Panc1 (cell line): ENCODE results near the gene RIMS1. TPM values are rescaled to one million over a fixed set of nuclear protein-coding genes. Genes with fewer than 3 reads are reported as not detected.

Experiments used
- ATAC-seq: fragments of 200-7000 bp; cut with Tn5 transposase; 2 replicates; pipeline ENCODE4 v1.9.1; 2020; ENCODE audit warnings: mild to moderate bottlenecking, moderate library complexity
- Bru-seq: library from RNA; stranded (reverse); fragments of 400-500 nt; gene quantifications from one replicate; lab custom pipeline; 2021; lab: Mats Ljungman, UMichigan
- BruChase-seq, 2 experiments: library from RNA; stranded (reverse); fragments of 400-500 nt; gene quantifications; one replicate each; lab custom pipeline; 2021; lab: Mats Ljungman, UMichigan
- BruUV-seq: library from RNA; stranded (reverse); fragments of 400-500 nt; replicated peaks from 2 replicates; lab custom pipeline; 2021; lab: Mats Ljungman, UMichigan
- CTCF ChIA-PET: fragments of 300-600 bp; sonication (Branson Sonifier 250); formaldehyde crosslinking; loops from one replicate; lab custom pipeline; 2022; ENCODE audit warnings: antibody characterized with exemption; lab: Charles Lee
- POLR2A ChIA-PET: fragments of 300-600 bp; sonication (Branson Sonifier 250); formaldehyde crosslinking; loops from one replicate; lab custom pipeline; 2022; ENCODE audit warnings: antibody characterized with exemption; lab: Charles Lee
- DNase-seq: peaks from one replicate; pipeline ENCODE4 v3.0.0-alpha.2; 2010; ENCODE audit warnings: low read depth, low spot score
- H3K27ac ChIP-seq: 2 replicates; pipeline ENCODE4 v1.5.1; 2011; ENCODE audit warnings: mild to moderate bottlenecking, low read length, inconsistent platforms
- H3K27me3 ChIP-seq: fragments of 200-500 bp; sonication (Bioruptor generic); 2 replicates; pipeline ENCODE4 v1.6.0; 2014; ENCODE audit warnings: low read length, inconsistent platforms; ENCODE audit not compliant: control insufficient read depth, insufficient read depth
- H3K36me3 ChIP-seq: fragments of 200-500 bp; sonication (Bioruptor generic); 2 replicates; pipeline ENCODE4 v1.5.1; 2014; ENCODE audit warnings: inconsistent platforms, mild to moderate bottlenecking, low read length, moderate library complexity; ENCODE audit not compliant: control insufficient read depth, insufficient read depth
- H3K4me1 ChIP-seq: 2 replicates; pipeline ENCODE4 v1.5.1; 2011; ENCODE audit warnings: inconsistent platforms, mild to moderate bottlenecking, low read length, moderate library complexity; ENCODE audit not compliant: control insufficient read depth, insufficient read depth
- H3K4me3 ChIP-seq, 2 experiments: 2 replicates each; pipeline ENCODE4 v1.5.1; 2011 to 2012; ENCODE audit warnings: low read depth in 2 of 2, low read length in 2 of 2, mild to moderate bottlenecking in 2 of 2, inconsistent platforms in 1 of 2, moderate library complexity in 1 of 2
- H3K9me3 ChIP-seq: fragments of 200-500 bp; sonication (Bioruptor generic); 2 replicates; pipeline ENCODE4 v1.5.1; 2014; ENCODE audit warnings: low read depth, mild to moderate bottlenecking, inconsistent platforms, low read length, moderate library complexity; ENCODE audit not compliant: control insufficient read depth, insufficient read depth
- POLR2AphosphoS5 ChIP-seq: IDR thresholded peaks from 2 replicates; pipeline ENCODE4 v1.6.1; 2012; ENCODE audit warnings: mild to moderate bottlenecking, low read depth, low read length, moderate library complexity
- REST ChIP-seq, 2 experiments: IDR thresholded peaks; 2 replicates each; pipeline ENCODE4 v1.6.1; 2011 to 2012; ENCODE audit warnings: low read depth in 2 of 2, control low read depth in 1 of 2, low read length in 1 of 2, mild to moderate bottlenecking in 1 of 2, moderate library complexity in 1 of 2; ENCODE audit not compliant: insufficient read depth in 1 of 2
- SIN3A ChIP-seq: IDR thresholded peaks from 2 replicates; pipeline ENCODE4 v1.6.1; 2012; ENCODE audit warnings: low read depth, mild to moderate bottlenecking, low read length, moderate library complexity, borderline replicate concordance; ENCODE audit not compliant: insufficient read depth
- TCF7L2 ChIP-seq: IDR thresholded peaks from 2 replicates; pipeline ENCODE4 v1.6.1; 2011; ENCODE audit warnings: mild to moderate bottlenecking, low read depth, low read length, inconsistent platforms
- in situ Hi-C: cut with HindIII; loops from 2 replicates; pipeline ENCODE4 v1.10.0; 2016; ENCODE audit warnings: low sequenced_read_pairs, low pct_unique_long_range_greater_than_20kb
- intact Hi-C: fragments of 100-400 bp; cut with micrococcal nuclease; formaldehyde crosslinking; loops from one replicate; pipeline ENCODE4 v1.10.0; 2022; ENCODE audit not compliant: unreplicated experiment
- long read RNA-seq: library from polyadenylated mRNA; unstranded; transcript quantifications from one replicate; pipeline ENCODE4 v2.0.0, GENCODE V29; 2021; ENCODE audit not compliant: unreplicated experiment
- polyA plus RNA-seq: library from polyadenylated mRNA; unstranded; fragments of >200 nt; gene quantifications from one replicate; pipeline ENCODE4 v1.2.1, GENCODE V29; 2012; ENCODE audit warnings: missing spikeins; ENCODE audit not compliant: insufficient read length
- total RNA-seq: library from RNA; stranded (reverse); gene quantifications from one replicate; pipeline ENCODE4 v1.2.1, GENCODE V29; 2021; ENCODE audit not compliant: unreplicated experiment
- TF ChIP-seq, protein P1 (sequence below): fragments of 450-650 bp; IDR thresholded peaks from 2 replicates; pipeline ENCODE4 v1.5.1; 2017; ENCODE audit warnings: mild to moderate bottlenecking

The RIMS1 gene
- total RNA-seq (0.18 TPM), Bru-seq, nascent RNA (percentile 7 among the genes with signal in this experiment), BruChase-seq, experiment 1, labeled RNA remaining after a 2-hour chase (percentile 5 among the genes with signal in this experiment), BruChase-seq, experiment 2, labeled RNA remaining after a 6-hour chase (percentile 3 among the genes with signal in this experiment)
- not detected for polyA plus RNA-seq
- long read RNA-seq: 0 reads

- peak; percentile 80 for ATAC-seq
- H3K27ac ChIP-seq: no peak within 1 kb of the TSS
Observed at GRCh38 chr6:71886184-71887005, at the start of gene RIMS1. Gene RIMS1 (plus strand): TSS chr6:71886550. CDS start chr6:71887024, 474 bp downstream.

DNA sequence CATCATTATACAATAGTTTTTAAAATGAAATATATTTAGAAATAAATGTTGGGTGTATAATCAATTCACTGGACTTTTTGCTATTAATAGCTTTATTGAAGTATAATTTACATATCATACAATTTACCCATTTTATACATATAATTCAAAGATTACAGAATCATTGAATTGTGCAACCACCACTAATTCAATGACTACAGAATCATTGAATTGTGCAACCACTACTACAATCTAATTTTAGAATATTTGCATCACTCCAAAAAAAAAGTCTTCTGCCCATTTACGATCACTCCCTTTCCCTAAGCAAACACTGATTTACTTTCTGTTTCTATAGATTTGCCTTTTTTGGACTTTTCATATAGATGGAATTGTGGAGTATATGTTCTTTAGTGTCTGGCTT, 35.1 kb upstream of the RIMS1 start:
- ChIA-PET POLR2A (no interaction called here), CTCF (no interaction called here)
- DNase-seq (no peak), ATAC-seq (no peak)
- TF ChIP-seq REST (IDR thresholded peaks at IDR 0.05; ENCODE audit: insufficient read depth in 1 of 2, low read depth in 2 of 2, low read length in 1 of 2): no peak
- no peak for TF ChIP-seq SIN3A
- TF ChIP-seq TCF7L2: no peak
- TF ChIP-seq, protein P1, sequence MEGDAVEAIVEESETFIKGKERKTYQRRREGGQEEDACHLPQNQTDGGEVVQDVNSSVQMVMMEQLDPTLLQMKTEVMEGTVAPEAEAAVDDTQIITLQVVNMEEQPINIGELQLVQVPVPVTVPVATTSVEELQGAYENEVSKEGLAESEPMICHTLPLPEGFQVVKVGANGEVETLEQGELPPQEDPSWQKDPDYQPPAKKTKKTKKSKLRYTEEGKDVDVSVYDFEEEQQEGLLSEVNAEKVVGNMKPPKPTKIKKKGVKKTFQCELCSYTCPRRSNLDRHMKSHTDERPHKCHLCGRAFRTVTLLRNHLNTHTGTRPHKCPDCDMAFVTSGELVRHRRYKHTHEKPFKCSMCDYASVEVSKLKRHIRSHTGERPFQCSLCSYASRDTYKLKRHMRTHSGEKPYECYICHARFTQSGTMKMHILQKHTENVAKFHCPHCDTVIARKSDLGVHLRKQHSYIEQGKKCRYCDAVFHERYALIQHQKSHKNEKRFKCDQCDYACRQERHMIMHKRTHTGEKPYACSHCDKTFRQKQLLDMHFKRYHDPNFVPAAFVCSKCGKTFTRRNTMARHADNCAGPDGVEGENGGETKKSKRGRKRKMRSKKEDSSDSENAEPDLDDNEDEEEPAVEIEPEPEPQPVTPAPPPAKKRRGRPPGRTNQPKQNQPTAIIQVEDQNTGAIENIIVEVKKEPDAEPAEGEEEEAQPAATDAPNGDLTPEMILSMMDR: no peak
- TF ChIP-seq POLR2AphosphoS5: no peak
- Histone ChIP-seq H3K36me3 (no peaks in the 10 kb centered on the region), H3K9me3 (no peaks in the 10 kb centered on the region), H3K27ac (no peak overlapping the region), H3K27me3 (no peaks in the 10 kb centered on the region), H3K4me3 (no peak overlapping the region), H3K4me1 (no peaks in the 10 kb centered on the region)
- intact Hi-C loops (no loop called here), in situ Hi-C loops (no loop called here)
- no TSS peak for BruUV-seq

More at GRCh38 chr6:71886184-71887005, at the start of gene RIMS1:
- ChIA-PET CTCF (no interaction called here), POLR2A (no interaction called here)
- in situ Hi-C loops (no loop called here), intact Hi-C loops (no loop called here)
- TF ChIP-seq POLR2AphosphoS5 (no peak), TCF7L2 (no peak), REST (IDR thresholded peaks at IDR 0.05; ENCODE audit: insufficient read depth in 1 of 2, low read depth in 2 of 2, low read length in 1 of 2) (no peak), SIN3A (no peak)
- TF ChIP-seq, protein P1: no peak
- Histone ChIP-seq H3K36me3 (no peaks in the 10 kb centered on the region), H3K4me1 (no peaks in the 10 kb centered on the region), H3K27me3 (peaks cover 7% of the 10 kb centered on the region), H3K9me3 (no peaks in the 10 kb centered on the region), H3K4me3 (peak within 1 kb of the TSS; percentile 7 to 21; a peak in 2 of 4 replicates)
- BruUV-seq: no TSS peak
- no peak for DNase-seq
